Nephron progenitor cell (in vitro differentiated cells): ENCODE measurements around the gene SEMA4A.
A peak's percentile ranks its signal among the peaks of the same experiment; 100 is the strongest.
"Not testable (repeated sequence)": the region's sequence is repeated elsewhere in the genome, so short reads cannot be mapped to it uniquely, and the experiment has no call there.

ENCODE experiments used
- DNase-seq: peaks from one replicate; pipeline ENCODE4 v3.0.0; 2021
- H3K27ac Mint-ChIP-seq: 2 replicates; pipeline ENCODE4 v1.8.0; 2021; ENCODE audit warnings: mild to moderate bottlenecking, moderate library complexity, mixed read lengths
- H3K27me3 Mint-ChIP-seq: 2 replicates; pipeline ENCODE4 v1.8.0; 2021; ENCODE audit warnings: mild to moderate bottlenecking, low read depth, mixed read lengths; ENCODE audit not compliant: poor library complexity
- H3K36me3 Mint-ChIP-seq: 2 replicates; pipeline ENCODE4 v1.8.0; 2021; ENCODE audit warnings: low read depth, mixed read lengths
- H3K4me1 Mint-ChIP-seq: 2 replicates; pipeline ENCODE4 v1.8.0; 2021; ENCODE audit warnings: mixed read lengths
- H3K4me3 Mint-ChIP-seq: 2 replicates; pipeline ENCODE4 v1.8.0; 2021; ENCODE audit warnings: mild to moderate bottlenecking, moderate library complexity, mixed read lengths
- H3K9me3 Mint-ChIP-seq: 2 replicates; pipeline ENCODE4 v1.8.0; 2021; ENCODE audit warnings: mild to moderate bottlenecking, moderate library complexity, mixed read lengths
- CTCF ChIP-seq: fragments of 200-600 bp; sonication (generic); IDR thresholded peaks from 2 replicates; pipeline ENCODE4 v1.5.0; 2021; ENCODE audit warnings: antibody characterized with exemption

The SEMA4A gene

GRCh38 chr1:156212130-156212529 lies 58.7 kb downstream of the SEMA4A start:
- DNase-seq = no peak
- Mint-ChIP-seq H3K9me3 (no peaks in the 10 kb centered on the region), H3K4me3 (peak overlapping the region; percentile 96), H3K27ac (peak overlapping the region; percentile 100), H3K4me1 (peaks cover 20% of the 10 kb centered on the region), H3K27me3 (no peaks in the 10 kb centered on the region), H3K36me3 (peaks cover 21% of the 10 kb centered on the region)
- no peak for TF ChIP-seq CTCF

GRCh38 chr1:156212833-156213643 lies 59.7 kb downstream of the SEMA4A start, which contains the start of gene PMF1:
Gene PMF1, plus strand, starts transcription at chr1:156213007. Its CDS starts 9 bp downstream, at chr1:156213016.
- TF ChIP-seq CTCF = no peak
- Mint-ChIP-seq H3K4me3 (peak within 1 kb of the TSS; percentile 96), H3K4me1 (peaks cover 20% of the 10 kb centered on the region), H3K36me3 (peaks cover 24% of the 10 kb centered on the region), H3K27me3 (no peaks in the 10 kb centered on the region), H3K9me3 (no peaks in the 10 kb centered on the region), H3K27ac (peak within 1 kb of the TSS; percentile 100)
- peak; percentile 97 for DNase-seq

DNA sequence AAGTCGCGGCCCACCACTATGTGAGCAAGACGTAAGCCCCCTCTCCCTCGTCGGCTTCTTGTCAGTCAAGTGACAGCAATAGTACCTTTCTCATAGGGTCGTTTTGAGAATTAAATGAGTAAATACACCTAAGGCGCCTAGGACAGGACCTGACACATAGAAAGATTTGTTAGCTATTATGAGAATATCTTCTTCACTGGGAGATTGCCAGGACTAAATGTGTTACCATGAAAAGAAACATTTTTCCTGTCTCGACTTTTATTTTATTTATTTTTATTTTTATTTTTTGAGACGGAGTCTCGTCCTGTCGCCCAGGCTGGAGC lies 60.2 kb downstream of the SEMA4A start:
- peaks cover 20% of the 10 kb centered on the region for H3K4me1 Mint-ChIP-seq
- H3K36me3 Mint-ChIP-seq = peaks cover 27% of the 10 kb centered on the region
- H3K27me3 Mint-ChIP-seq = no peaks in the 10 kb centered on the region
- H3K4me3 Mint-ChIP-seq = peak overlapping the region; percentile 96
- TF ChIP-seq CTCF = no peak
- no peaks in the 10 kb centered on the region for H3K9me3 Mint-ChIP-seq
- no peak for DNase-seq
- H3K27ac Mint-ChIP-seq = peak overlapping the region; percentile 100

GRCh38 chr1:156214024-156214748 lies 60.8 kb downstream of the SEMA4A start:
- H3K4me3 Mint-ChIP-seq = peak overlapping the region; percentile 96
- H3K27ac Mint-ChIP-seq = peak overlapping the region; percentile 76
- H3K4me1 Mint-ChIP-seq = peaks cover 20% of the 10 kb centered on the region
- no peaks in the 10 kb centered on the region for H3K27me3 Mint-ChIP-seq
- H3K36me3 Mint-ChIP-seq = peaks cover 29% of the 10 kb centered on the region
- TF ChIP-seq CTCF = no peak
- H3K9me3 Mint-ChIP-seq = no peaks in the 10 kb centered on the region
- no peak for DNase-seq

GRCh38 chr1:156216361-156217086 lies 63.1 kb downstream of the SEMA4A start:
- Mint-ChIP-seq H3K36me3 (peaks cover 46% of the 10 kb centered on the region), H3K4me1 (peaks cover 20% of the 10 kb centered on the region)
- not testable (repeated sequence) for H3K9me3 Mint-ChIP-seq, H3K27me3 Mint-ChIP-seq, DNase-seq, H3K27ac Mint-ChIP-seq, H3K4me3 Mint-ChIP-seq

DNA sequence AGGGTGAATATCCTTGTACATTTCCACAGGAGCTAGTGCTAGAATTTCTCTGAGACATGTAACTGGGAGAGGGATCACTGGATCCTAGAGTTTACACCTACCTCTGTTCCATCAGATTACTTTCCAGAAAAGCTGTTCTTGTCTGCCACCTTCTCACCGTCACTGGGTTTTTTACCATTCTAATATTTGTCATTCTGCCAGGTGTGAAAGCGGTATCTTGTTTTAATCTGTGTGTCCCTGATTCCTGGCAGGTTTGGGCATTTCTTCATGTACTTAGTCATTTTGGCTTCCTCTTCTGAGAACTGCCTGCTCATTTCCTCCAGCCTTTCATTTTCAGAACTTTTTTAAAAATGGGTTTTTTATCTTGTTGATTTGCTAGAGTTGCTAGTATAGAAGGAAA lies 64.5 kb downstream of the SEMA4A start:
- Mint-ChIP-seq H3K27ac (peak overlapping the region; percentile 45), H3K36me3 (peaks cover 59% of the 10 kb centered on the region)

More for the DNA sequence above, 64.5 kb downstream of the SEMA4A start:
- peaks cover 14% of the 10 kb centered on the region for H3K4me1 Mint-ChIP-seq
- H3K4me3 Mint-ChIP-seq = no peak overlapping the region
- no peaks in the 10 kb centered on the region for H3K9me3 Mint-ChIP-seq
- no peak for DNase-seq
- no peak for TF ChIP-seq CTCF
- H3K27me3 Mint-ChIP-seq = no peaks in the 10 kb centered on the region
